HFF-Myc (cell line): ENCODE results near the gene ZNF506.
"Not testable (repeated sequence)": the region's sequence is repeated elsewhere in the genome, so short reads cannot be mapped to it uniquely, and the experiment has no call there.

Experiments used
- DNase-seq: peaks from one replicate; pipeline ENCODE4 v3.0.0-alpha.2; 2011; ENCODE audit warnings: low read depth; ENCODE audit errors: extremely low read depth
- H3K4me3 ChIP-seq: replicated peaks from 2 replicates; pipeline ENCODE4 v1.5.1; 2011; ENCODE audit warnings: low read depth, mild to moderate bottlenecking, control low read depth, low read length
- CTCF ChIP-seq: IDR thresholded peaks from 2 replicates; pipeline ENCODE4 v1.5.1; 2012; ENCODE audit warnings: mild to moderate bottlenecking, low read depth, low read length, control low read depth; ENCODE audit errors: missing control alignments

ZNF506 gene

GRCh38 chr19:19748249-19748938 lies 73.2 kb downstream of the ZNF506 start:
- TF ChIP-seq CTCF, result no peak
- no peak for DNase-seq
- no peak overlapping the region for H3K4me3 ChIP-seq

- no peak overlapping the region for H3K4me3 ChIP-seq
- TF ChIP-seq CTCF, result no peak
- no peak for DNase-seq
Observed at GRCh38 chr19:19747357-19748220, 74.0 kb downstream of the ZNF506 start.

GRCh38 chr19:19746286-19747213 lies 75.0 kb downstream of the ZNF506 start:
- no peak for DNase-seq
- H3K4me3 ChIP-seq, result no peak overlapping the region
- no peak for TF ChIP-seq CTCF

GRCh38 chr19:19745496-19746285 lies 75.9 kb downstream of the ZNF506 start:
- H3K4me3 ChIP-seq, result no peak overlapping the region
- DNase-seq, result no peak
- no peak for TF ChIP-seq CTCF

GRCh38 chr19:19744641-19745040 lies 76.9 kb downstream of the ZNF506 start:
- DNase-seq, result no peak
- H3K4me3 ChIP-seq, result no peak overlapping the region
- no peak for TF ChIP-seq CTCF

- DNase-seq, H3K4me3 ChIP-seq: not testable (repeated sequence)
Observed at GRCh38 chr19:19743921-19744320, 77.6 kb downstream of the ZNF506 start.
